BE2C (cell line): ENCODE data around the gene MVB12B.

Experiments used
- DNase-seq: peaks from one replicate; pipeline ENCODE4 v3.0.0-alpha.2; 2020
- H3K27me3 ChIP-seq: fragments of 250-450 bp; sonication (Bioruptor Pico); 2 replicates; pipeline ENCODE4 v1.5.1; 2020; ENCODE audit warnings: mild to moderate bottlenecking
- H3K36me3 ChIP-seq: fragments of 250-450 bp; sonication (Bioruptor Pico); 2 replicates; pipeline ENCODE4 v1.5.1; 2020; ENCODE audit warnings: mild to moderate bottlenecking
- H3K4me1 ChIP-seq: fragments of 250-450 bp; sonication (Bioruptor Pico); 2 replicates; pipeline ENCODE4 v1.5.1; 2020
- H3K4me3 ChIP-seq: 2 replicates; pipeline ENCODE4 v1.5.1; 2011; ENCODE audit warnings: low read depth, low read length
- H3K9me3 ChIP-seq: fragments of 250-450 bp; sonication (Bioruptor Pico); 2 replicates; pipeline ENCODE4 v1.5.1; 2020
- CTCF ChIP-seq: IDR thresholded peaks from 2 replicates; pipeline ENCODE4 v1.5.1; 2012; ENCODE audit warnings: mild to moderate bottlenecking, low read depth, low read length

The MVB12B gene

GRCh38 chr9:126347911-126348760 lies 21.5 kb downstream of the MVB12B start:
- no peak overlapping the region for H3K4me3 ChIP-seq
- no peaks in the 10 kb centered on the region for H3K9me3 ChIP-seq
- H3K27me3 ChIP-seq = no peaks in the 10 kb centered on the region
- TF ChIP-seq CTCF = no peak
- H3K36me3 ChIP-seq = no peaks in the 10 kb centered on the region; the same call in 1 of the 2 replicates
- no peaks in the 10 kb centered on the region for H3K4me1 ChIP-seq
- DNase-seq = no peak

- Histone ChIP-seq H3K27me3 (no peaks in the 10 kb centered on the region), H3K9me3 (no peaks in the 10 kb centered on the region), H3K4me3 (no peak overlapping the region), H3K4me1 (no peaks in the 10 kb centered on the region), H3K36me3 (no peaks in the 10 kb centered on the region; the same call in 1 of the 2 replicates)
- no peak for TF ChIP-seq CTCF
- no peak for DNase-seq
Observed at GRCh38 chr9:126348911-126349550, 22.4 kb downstream of the MVB12B start.

- no peak for TF ChIP-seq CTCF
- no peak for DNase-seq
- H3K4me3 ChIP-seq = no peak overlapping the region
- no peaks in the 10 kb centered on the region for H3K27me3 ChIP-seq
- H3K36me3 ChIP-seq = no peaks in the 10 kb centered on the region
- no peaks in the 10 kb centered on the region for H3K4me1 ChIP-seq
- H3K9me3 ChIP-seq = peaks cover 2% of the 10 kb centered on the region; the same call in 1 of the 2 replicates
Observed at GRCh38 chr9:126354887-126355770, 28.5 kb downstream of the MVB12B start.

- Histone ChIP-seq H3K4me3 (no peak overlapping the region), H3K27me3 (no peaks in the 10 kb centered on the region), H3K4me1 (no peaks in the 10 kb centered on the region), H3K9me3 (peaks cover 2% of the 10 kb centered on the region; the same call in 1 of the 2 replicates), H3K36me3 (no peaks in the 10 kb centered on the region)
- DNase-seq = no peak
- TF ChIP-seq CTCF = no peak
Observed at GRCh38 chr9:126357074-126357473, 30.4 kb downstream of the MVB12B start.

- Histone ChIP-seq H3K27me3 (no peaks in the 10 kb centered on the region), H3K4me1 (no peaks in the 10 kb centered on the region), H3K36me3 (no peaks in the 10 kb centered on the region), H3K4me3 (no peak overlapping the region), H3K9me3 (peaks cover 2% of the 10 kb centered on the region; the same call in 1 of the 2 replicates)
- no peak for DNase-seq
- no peak for TF ChIP-seq CTCF
Observed at GRCh38 chr9:126360073-126360472, 33.4 kb downstream of the MVB12B start.
